HG03108 (cell line): ENCODE data around the gene GET4.
"Not testable (repeated sequence)": the region's sequence is repeated elsewhere in the genome, so short reads cannot be mapped to it uniquely, and the experiment has no call there.

Source experiments
- ATAC-seq: cut with Tn5 transposase; IDR thresholded peaks from one replicate; pipeline ENCODE4 v1.9.1; 2021; ENCODE audit warnings: moderate library complexity; ENCODE audit not compliant: unreplicated experiment

The GET4 gene

GRCh38 chr7:925601-926000 lies 49.2 kb downstream of the GET4 start:
- ATAC-seq: no peak

- ATAC-seq: no peak
Measured at GRCh38 chr7:926061-927030, 50.0 kb downstream of the GET4 start.

- no peak for ATAC-seq
Measured at GRCh38 chr7:927031-927671, 50.8 kb downstream of the GET4 start.

GRCh38 chr7:929311-929711 lies 53.0 kb downstream of the GET4 start:
- ATAC-seq: no peak

GRCh38 chr7:930975-931758 lies 54.8 kb downstream of the GET4 start:
- ATAC-seq: no peak

GRCh38 chr7:931871-932650 lies 55.7 kb downstream of the GET4 start:
- no peak for ATAC-seq

- no peak for ATAC-seq
Measured at GRCh38 chr7:932651-932975, 56.3 kb downstream of the GET4 start.

GRCh38 chr7:934469-935163 lies 58.3 kb downstream of the GET4 start:
- no peak for ATAC-seq

- no peak for ATAC-seq
Measured at GRCh38 chr7:935164-935873, 59.0 kb downstream of the GET4 start.

GRCh38 chr7:935874-936385 lies 59.6 kb downstream of the GET4 start:
- ATAC-seq: no peak

GRCh38 chr7:936386-937054 lies 60.2 kb downstream of the GET4 start:
- ATAC-seq: peak; percentile 87

GRCh38 chr7:937856-938484 lies 61.6 kb downstream of the GET4 start:
- ATAC-seq: no peak

GRCh38 chr7:938546-939185 lies 62.3 kb downstream of the GET4 start:
- no peak for ATAC-seq

- no peak for ATAC-seq
Measured at GRCh38 chr7:939843-940242, 63.5 kb downstream of the GET4 start.

- no peak for ATAC-seq
Measured at GRCh38 chr7:940599-941408, 64.5 kb downstream of the GET4 start.

GRCh38 chr7:943793-944192 lies 67.4 kb downstream of the GET4 start:
- ATAC-seq: not testable (repeated sequence)

- no peak for ATAC-seq
Measured at GRCh38 chr7:944744-945143, 68.4 kb downstream of the GET4 start.
